Suprapubic skin (tissue), 4 donors: ENCODE results near the gene CHEK1. TPM values are rescaled to one million over a fixed set of nuclear protein-coding genes. Genes with fewer than 3 reads are reported as not detected.
"Not testable (repeated sequence)": the region's sequence is repeated elsewhere in the genome, so short reads cannot be mapped to it uniquely, and the experiment has no call there.

Experiments
- DNase-seq, 2 donors: peaks; one replicate each; pipeline ENCODE4 v3.0.0-alpha.2; 2019; ENCODE audit warnings: low spot score in 2 of 2
- H3K27ac ChIP-seq: fragments of 200-600 bp; sonication (generic); one replicate; pipeline ENCODE4 v1.5.1; 2019
- H3K27me3 ChIP-seq: fragments of 200-600 bp; sonication (generic); one replicate; pipeline ENCODE4 v1.5.1; 2019
- H3K36me3 ChIP-seq: fragments of 200-600 bp; sonication (generic); one replicate; pipeline ENCODE4 v1.5.1; 2019
- H3K4me1 ChIP-seq: fragments of 200-600 bp; sonication (generic); one replicate; pipeline ENCODE4 v1.5.1; 2019
- H3K4me3 ChIP-seq: fragments of 200-600 bp; sonication (generic); one replicate; pipeline ENCODE4 v1.5.1; 2019; ENCODE audit warnings: mild to moderate bottlenecking
- H3K9me3 ChIP-seq: fragments of 200-600 bp; sonication (generic); one replicate; pipeline ENCODE4 v1.5.1; 2019
- CTCF ChIP-seq, 2 donors: fragments of 200-600 bp in 1 of 2; fragments of 450-650 bp in 1 of 2; sonication (generic) in 1 of 2; IDR thresholded peaks; one replicate each; pipeline ENCODE4 v1.5.1; 2016 to 2019; ENCODE audit warnings: antibody characterized with exemption in 2 of 2, mild to moderate bottlenecking in 1 of 2, moderate library complexity in 1 of 2
- EP300 ChIP-seq: sonication (generic); formaldehyde crosslinking; IDR thresholded peaks from one replicate; pipeline ENCODE4 v1.6.1; 2017; ENCODE audit warnings: antibody characterized with exemption
- POLR2A ChIP-seq, 2 donors: fragments of 450-650 bp; IDR thresholded peaks; one replicate each; pipeline ENCODE4 v1.6.1; 2017; ENCODE audit warnings: antibody characterized with exemption in 2 of 2, mild to moderate bottlenecking in 2 of 2, moderate library complexity in 2 of 2
- POLR2AphosphoS5 ChIP-seq, 3 donors: sonication (generic); formaldehyde crosslinking; IDR thresholded peaks; one replicate each; pipeline ENCODE4 v1.6.1; 2017; ENCODE audit warnings: antibody characterized with exemption in 3 of 3
- WGBS: methylation state at CpG from one replicate; pipeline ENCODE4 v1.1.5; 2018; 5-methylcytosine and 5-hydroxymethylcytosine counted together
- total RNA-seq, 4 donors: library from RNA; depleted of rRNA; stranded (reverse); fragments of >200 nt; gene quantifications; one replicate each; pipeline ENCODE4 v1.1.0, GENCODE V29; 2016

CHEK1 gene
- total RNA-seq, 4 donors from 2014 or later, result 2.5 to 4.0 (median 3.5) TPM

- WGBS, result 80% methylated on average over 6 of the region's 6 CpGs
- DNase-seq, result no peak
- H3K27ac ChIP-seq, result no peak overlapping the region
- H3K36me3 ChIP-seq, result no peaks in the 10 kb centered on the region
- H3K9me3 ChIP-seq, result no peaks in the 10 kb centered on the region
- no peaks in the 10 kb centered on the region for H3K27me3 ChIP-seq
- H3K4me3 ChIP-seq, result no peak overlapping the region
- H3K4me1 ChIP-seq, result no peaks in the 10 kb centered on the region
- no peak for TF ChIP-seq POLR2AphosphoS5 (IDR thresholded peaks at IDR 0.05)
- no peak for TF ChIP-seq EP300
- TF ChIP-seq POLR2A (IDR thresholded peaks at IDR 0.05), result no peak
- TF ChIP-seq CTCF (IDR thresholded peaks at IDR 0.05), result no peak
Observed at GRCh38 chr11:125701018-125701610, 76.2 kb downstream of the CHEK1 start.

GRCh38 chr11:125701858-125702621 is 77.1 kb downstream of the CHEK1 start:
- DNase-seq, result no peak
- H3K27me3 ChIP-seq, result no peaks in the 10 kb centered on the region
- no peak overlapping the region for H3K4me3 ChIP-seq
- H3K27ac ChIP-seq, result no peak overlapping the region
- no peaks in the 10 kb centered on the region for H3K9me3 ChIP-seq
- H3K4me1 ChIP-seq, result no peaks in the 10 kb centered on the region
- 48% methylated on average over 5 of the region's 6 CpGs for WGBS
- TF ChIP-seq CTCF (IDR thresholded peaks at IDR 0.05) (no peak), POLR2A (IDR thresholded peaks at IDR 0.05) (no peak), POLR2AphosphoS5 (IDR thresholded peaks at IDR 0.05) (no peak), EP300 (no peak)
- no peaks in the 10 kb centered on the region for H3K36me3 ChIP-seq

GRCh38 chr11:125704686-125705085 is 79.7 kb downstream of the CHEK1 start:
- not testable (repeated sequence) for H3K27ac ChIP-seq, H3K4me3 ChIP-seq, H3K36me3 ChIP-seq, DNase-seq, H3K27me3 ChIP-seq, H3K9me3 ChIP-seq, H3K4me1 ChIP-seq
- WGBS, result no CpG with 5 or more reads among the region's 24 CpGs

- H3K4me1 ChIP-seq, result no peaks in the 10 kb centered on the region
- no peak overlapping the region for H3K27ac ChIP-seq
- no peaks in the 10 kb centered on the region for H3K36me3 ChIP-seq
- 82% methylated on average over 6 of the region's 6 CpGs for WGBS
- H3K4me3 ChIP-seq, result no peak overlapping the region
- H3K9me3 ChIP-seq, result no peaks in the 10 kb centered on the region
- no peak for DNase-seq
- TF ChIP-seq CTCF (IDR thresholded peaks at IDR 0.05), result no peak
- H3K27me3 ChIP-seq, result no peaks in the 10 kb centered on the region
Observed at GRCh38 chr11:125720781-125721180, 95.8 kb downstream of the CHEK1 start.

- no peak for DNase-seq
- 85% methylated on average over 1 of the region's 1 CpG for WGBS
- Histone ChIP-seq H3K4me1 (no peaks in the 10 kb centered on the region), H3K4me3 (no peak overlapping the region), H3K27me3 (no peaks in the 10 kb centered on the region), H3K9me3 (no peaks in the 10 kb centered on the region), H3K27ac (no peak overlapping the region), H3K36me3 (no peaks in the 10 kb centered on the region)
- TF ChIP-seq EP300 (no peak), POLR2AphosphoS5 (IDR thresholded peaks at IDR 0.05) (no peak), POLR2A (IDR thresholded peaks at IDR 0.05) (no peak), CTCF (IDR thresholded peaks at IDR 0.05) (no peak)
Observed at GRCh38 chr11:125724125-125724524, 99.2 kb downstream of the CHEK1 start.

Other genes with a start within 250 kb of the CHEK1 start
- gene FEZ1, start 128.9 kb upstream of the CHEK1 start, total RNA-seq, result 10 to 100 TPM in 2 of 4 donors, 1 to 10 TPM in 2; 2.4 to 15.4 (median 9.8) TPM
- 100 to 1,000 TPM in 2 of 4 donors, 10 to 100 TPM in 2; 58.9 to 127 (median 102) TPM for gene EI24, start 55.7 kb upstream of the CHEK1 start, total RNA-seq
- gene STT3A, start 32.3 kb upstream of the CHEK1 start, total RNA-seq, result 10 to 100 TPM; 49.5 to 64.8 (median 62.8) TPM
- gene ACRV1, start 55.7 kb downstream of the CHEK1 start, total RNA-seq, result not detected
- not detected for gene PATE1, start 121.1 kb downstream of the CHEK1 start, total RNA-seq
- gene PATE2, start 153.7 kb downstream of the CHEK1 start, total RNA-seq, result not detected
- gene PATE3, start 163.0 kb downstream of the CHEK1 start, total RNA-seq, result not detected
- not detected for gene PATE4, start 208.2 kb downstream of the CHEK1 start, total RNA-seq